B cell (primary cell): ENCODE data around the gene PSMD8.

ENCODE experiments used
- EZH2 ChIP-seq: IDR thresholded peaks from 2 replicates; pipeline ENCODE4 v1.6.1; 2012; ENCODE audit warnings: borderline replicate concordance, low read depth, mild to moderate bottlenecking, moderate library complexity, low read length; ENCODE audit not compliant: insufficient read depth, poor library complexity, severe bottlenecking
- TF ChIP-seq, protein P1 (sequence below): fragments of 200-600 bp; IDR thresholded peaks from one replicate; pipeline ENCODE4 v1.8.0; 2022; ENCODE audit warnings: antibody characterized with exemption, mild to moderate bottlenecking

DNA sequence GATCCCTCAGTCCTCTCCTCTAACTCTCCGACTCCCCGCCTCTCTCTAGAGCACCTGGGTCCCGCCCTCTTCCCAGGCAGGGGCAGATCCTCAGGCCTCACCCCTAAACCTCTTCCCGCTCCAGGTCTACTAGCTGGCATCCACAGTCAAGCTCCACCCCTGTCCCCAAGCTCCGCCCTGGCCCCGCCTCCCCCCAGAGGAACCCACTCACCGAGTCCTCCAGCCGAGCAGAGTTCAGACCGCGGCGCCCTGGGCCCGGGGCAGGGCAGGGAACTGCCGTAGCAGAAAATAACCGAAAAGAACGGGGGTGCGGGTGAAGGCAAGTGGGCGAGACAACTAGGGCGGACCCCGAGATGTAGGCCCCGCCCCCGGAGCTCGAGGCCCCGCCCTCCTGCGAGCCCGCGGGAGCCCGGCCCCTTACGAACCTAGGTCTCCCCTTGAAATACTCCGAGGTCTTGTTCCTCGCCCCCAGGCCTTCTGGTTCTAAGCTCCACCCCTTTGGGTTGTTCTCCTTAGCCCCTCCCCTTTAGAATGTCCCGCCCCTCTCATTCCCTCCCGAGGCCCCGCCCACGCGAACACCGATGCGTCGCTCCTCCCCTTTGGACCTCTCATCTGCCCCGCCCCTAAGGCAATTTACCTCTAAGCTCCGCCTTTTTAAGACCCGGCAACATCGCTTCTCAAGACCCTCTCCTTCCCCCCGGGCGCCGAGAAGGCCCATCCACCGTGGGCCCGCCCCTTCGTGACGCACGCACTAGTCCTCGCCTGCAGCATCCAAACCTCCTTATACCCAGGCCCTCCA, 13.4 kb downstream of the PSMD8 start, which contains the start of gene GGN:
- TF ChIP-seq, protein P1, sequence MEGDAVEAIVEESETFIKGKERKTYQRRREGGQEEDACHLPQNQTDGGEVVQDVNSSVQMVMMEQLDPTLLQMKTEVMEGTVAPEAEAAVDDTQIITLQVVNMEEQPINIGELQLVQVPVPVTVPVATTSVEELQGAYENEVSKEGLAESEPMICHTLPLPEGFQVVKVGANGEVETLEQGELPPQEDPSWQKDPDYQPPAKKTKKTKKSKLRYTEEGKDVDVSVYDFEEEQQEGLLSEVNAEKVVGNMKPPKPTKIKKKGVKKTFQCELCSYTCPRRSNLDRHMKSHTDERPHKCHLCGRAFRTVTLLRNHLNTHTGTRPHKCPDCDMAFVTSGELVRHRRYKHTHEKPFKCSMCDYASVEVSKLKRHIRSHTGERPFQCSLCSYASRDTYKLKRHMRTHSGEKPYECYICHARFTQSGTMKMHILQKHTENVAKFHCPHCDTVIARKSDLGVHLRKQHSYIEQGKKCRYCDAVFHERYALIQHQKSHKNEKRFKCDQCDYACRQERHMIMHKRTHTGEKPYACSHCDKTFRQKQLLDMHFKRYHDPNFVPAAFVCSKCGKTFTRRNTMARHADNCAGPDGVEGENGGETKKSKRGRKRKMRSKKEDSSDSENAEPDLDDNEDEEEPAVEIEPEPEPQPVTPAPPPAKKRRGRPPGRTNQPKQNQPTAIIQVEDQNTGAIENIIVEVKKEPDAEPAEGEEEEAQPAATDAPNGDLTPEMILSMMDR, result no peak
- no peak for TF ChIP-seq EZH2
